ENCODE data around the gene LANCL3. TPM values are rescaled to one million over a fixed set of nuclear protein-coding genes. Genes with fewer than 3 reads are reported as not detected.
A peak's percentile ranks its signal among the peaks of the same experiment; 100 is the strongest.
"Not testable (repeated sequence)": the region's sequence is repeated elsewhere in the genome, so short reads cannot be mapped to it uniquely, and the experiment has no call there.

Gene LANCL3
- total and polyA plus RNA-seq, 5 donors = 0.11 to 0.59 (median 0.28) TPM

- ATAC-seq = no peak
- intact Hi-C loops (cut with DNase I) = no loop called here
- no peak overlapping the region for H3K4me3 ChIP-seq (ENCODE audit: low read length)
- no peak overlapping the region for H3K27ac ChIP-seq (ENCODE audit: low read length)
- H3K9me3 ChIP-seq (ENCODE audit: control insufficient read depth, low read length) = no peaks in the 10 kb centered on the region
- H3K27me3 ChIP-seq (ENCODE audit: control insufficient read depth, insufficient read depth) = no peaks in the 10 kb centered on the region
- DNase-seq = no peak
- 68% methylated on average over 1 of the region's 1 CpG for WGBS
- no peaks in the 10 kb centered on the region for H3K4me1 ChIP-seq (ENCODE audit: control insufficient read depth, insufficient read depth, low read length)
Measured at GRCh38 chrX:37613933-37614332, 42.5 kb downstream of the LANCL3 start.

DNA sequence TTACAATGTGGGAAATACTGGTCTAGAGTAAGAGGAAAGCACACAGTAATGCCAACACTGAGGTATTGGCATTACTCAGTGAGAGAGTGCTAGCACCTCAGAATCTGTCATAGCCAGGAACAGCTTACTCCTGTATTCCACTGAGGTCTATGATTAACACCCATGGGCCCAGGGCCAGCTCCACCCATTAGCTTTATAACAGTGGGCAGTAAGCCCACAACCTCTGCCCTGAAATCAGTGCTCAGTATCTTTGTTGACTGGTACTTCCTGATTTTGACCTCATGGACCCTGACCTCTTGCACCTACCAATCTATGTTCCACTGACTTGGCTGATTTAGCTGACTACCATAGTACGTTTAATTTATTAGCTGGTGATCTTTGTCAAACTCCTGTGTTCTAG, 56.1 kb downstream of the LANCL3 start:
- peak in 1 of 2 donors; percentile 66 for ATAC-seq
- H3K27me3 ChIP-seq (ENCODE audit: control insufficient read depth, insufficient read depth) = no peaks in the 10 kb centered on the region
- intact Hi-C loops (cut with DNase I) = no loop called here

DNA sequence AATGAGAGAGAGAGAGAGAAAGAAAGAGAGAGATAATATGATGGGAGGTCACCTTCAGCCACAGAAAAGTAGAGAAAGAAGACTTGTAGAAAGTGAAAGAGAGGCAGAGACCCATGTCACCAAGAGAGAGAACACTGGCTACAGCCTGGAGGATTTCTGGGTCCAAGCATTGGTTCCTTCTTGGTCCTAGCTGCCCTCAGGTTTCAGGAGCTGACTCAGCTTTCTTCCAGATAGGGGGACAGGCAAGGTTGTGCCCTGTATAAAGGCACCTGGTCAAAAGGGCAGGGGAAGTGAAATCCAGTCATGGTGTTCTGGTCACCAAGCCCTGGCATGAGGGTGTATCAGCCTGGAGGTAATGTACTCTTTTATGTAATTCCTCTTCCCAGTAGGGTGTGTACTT, 66.6 kb downstream of the LANCL3 start:
- ATAC-seq (no peak), DNase-seq (no peak)
- Histone ChIP-seq H3K27ac (ENCODE audit: low read length) (no peak overlapping the region), H3K4me3 (ENCODE audit: low read length) (no peak overlapping the region), H3K27me3 (ENCODE audit: control insufficient read depth, insufficient read depth) (no peaks in the 10 kb centered on the region), H3K4me1 (ENCODE audit: control insufficient read depth, insufficient read depth, low read length) (no peaks in the 10 kb centered on the region), H3K9me3 (ENCODE audit: control insufficient read depth, low read length) (no peaks in the 10 kb centered on the region)
- intact Hi-C loops (cut with DNase I) = no loop called here

More for the DNA sequence above, 56.1 kb downstream of the LANCL3 start:
- Histone ChIP-seq H3K4me3 (ENCODE audit: low read length) (no peak overlapping the region), H3K4me1 (ENCODE audit: control insufficient read depth, insufficient read depth, low read length) (no peaks in the 10 kb centered on the region), H3K9me3 (ENCODE audit: control insufficient read depth, low read length) (no peaks in the 10 kb centered on the region), H3K27ac (ENCODE audit: low read length) (no peak overlapping the region)
- WGBS = 36% methylated on average over 1 of the region's 1 CpG
- peak in 1 of 3 donors; percentile 9 for DNase-seq

- DNase-seq (no peak), ATAC-seq (no peak)
- Histone ChIP-seq H3K27me3 (ENCODE audit: control insufficient read depth, insufficient read depth) (no peaks in the 10 kb centered on the region), H3K27ac (ENCODE audit: low read length) (no peak overlapping the region), H3K4me3 (ENCODE audit: low read length) (no peak overlapping the region), H3K9me3 (ENCODE audit: control insufficient read depth, low read length) (no peaks in the 10 kb centered on the region), H3K4me1 (ENCODE audit: control insufficient read depth, insufficient read depth, low read length) (no peaks in the 10 kb centered on the region)
- 83% methylated on average over 5 of the region's 5 CpGs for WGBS
- intact Hi-C loops (cut with DNase I) = no loop called here
Measured at GRCh38 chrX:37640142-37640541, 68.7 kb downstream of the LANCL3 start.

DNA sequence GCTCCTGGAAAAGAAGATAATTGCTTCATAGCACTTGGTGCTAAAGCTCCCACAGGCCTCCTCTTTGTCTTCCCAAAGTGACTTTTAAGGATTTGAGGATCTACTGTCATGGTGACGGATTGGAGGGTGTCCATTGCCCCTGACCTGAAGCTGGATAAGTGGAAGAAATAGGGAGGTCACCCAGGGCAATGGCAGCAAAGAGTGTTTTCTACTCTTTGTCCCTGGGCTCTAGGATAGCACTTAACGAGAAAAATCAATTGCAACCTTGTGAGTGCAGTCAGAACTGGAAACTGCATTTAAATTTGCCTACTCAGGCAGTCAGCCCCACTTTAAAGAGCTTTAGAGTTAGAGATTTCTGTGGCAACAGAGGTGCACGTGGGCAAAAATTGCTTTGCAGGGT, 70.4 kb downstream of the LANCL3 start:
- 84% methylated on average over 3 of the region's 3 CpGs for WGBS
- ATAC-seq = no peak
- intact Hi-C loops (cut with DNase I) = no loop called here

GRCh38 chrX:37644381-37645305, 73.2 kb downstream of the LANCL3 start:
- intact Hi-C loops (cut with DNase I) = no loop called here
- H3K4me1 ChIP-seq (ENCODE audit: control insufficient read depth, insufficient read depth, low read length) = no peaks in the 10 kb centered on the region
- no peak overlapping the region for H3K4me3 ChIP-seq (ENCODE audit: low read length)
- no peaks in the 10 kb centered on the region for H3K9me3 ChIP-seq (ENCODE audit: control insufficient read depth, low read length)
- ATAC-seq (no peak), DNase-seq (no peak)
- WGBS = 61% methylated on average over 6 of the region's 6 CpGs
- no peaks in the 10 kb centered on the region for H3K27me3 ChIP-seq (ENCODE audit: control insufficient read depth, insufficient read depth)
- no peak overlapping the region for H3K27ac ChIP-seq (ENCODE audit: low read length)

More for the DNA sequence above, 70.4 kb downstream of the LANCL3 start:
- H3K4me3 ChIP-seq (ENCODE audit: low read length) = no peak overlapping the region
- H3K27ac ChIP-seq (ENCODE audit: low read length) = no peak overlapping the region
- H3K4me1 ChIP-seq (ENCODE audit: control insufficient read depth, insufficient read depth, low read length) = no peaks in the 10 kb centered on the region
- H3K27me3 ChIP-seq (ENCODE audit: control insufficient read depth, insufficient read depth) = no peaks in the 10 kb centered on the region
- no peak for DNase-seq
- H3K9me3 ChIP-seq (ENCODE audit: control insufficient read depth, low read length) = no peaks in the 10 kb centered on the region

DNA sequence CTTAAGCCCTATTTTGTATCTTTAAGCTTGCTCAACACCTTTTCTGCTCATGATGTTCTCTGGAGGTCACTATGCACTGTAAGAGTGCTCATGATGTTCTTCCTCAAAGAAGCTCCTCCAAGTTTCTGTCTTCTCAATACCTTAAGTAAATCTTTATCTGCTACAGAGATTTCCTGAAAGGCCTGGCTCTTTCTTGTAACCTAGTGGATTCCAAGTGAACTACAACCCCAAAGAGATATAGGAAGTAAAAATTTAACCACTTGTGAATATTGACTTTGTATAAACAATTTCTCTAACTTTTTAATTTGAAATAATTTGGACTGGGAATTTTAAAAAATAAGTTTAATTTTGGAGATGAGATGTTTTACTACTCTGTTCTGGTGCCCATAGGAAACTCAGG, 74.8 kb downstream of the LANCL3 start:
- intact Hi-C loops (cut with DNase I) = no loop called here
- no peaks in the 10 kb centered on the region for H3K9me3 ChIP-seq (ENCODE audit: control insufficient read depth, low read length)
- no peak for ATAC-seq
- no peak overlapping the region for H3K4me3 ChIP-seq (ENCODE audit: low read length)
- no peak for DNase-seq
- H3K27ac ChIP-seq (ENCODE audit: low read length) = no peak overlapping the region
- no peaks in the 10 kb centered on the region for H3K4me1 ChIP-seq (ENCODE audit: control insufficient read depth, insufficient read depth, low read length)
- no peaks in the 10 kb centered on the region for H3K27me3 ChIP-seq (ENCODE audit: control insufficient read depth, insufficient read depth)

DNA sequence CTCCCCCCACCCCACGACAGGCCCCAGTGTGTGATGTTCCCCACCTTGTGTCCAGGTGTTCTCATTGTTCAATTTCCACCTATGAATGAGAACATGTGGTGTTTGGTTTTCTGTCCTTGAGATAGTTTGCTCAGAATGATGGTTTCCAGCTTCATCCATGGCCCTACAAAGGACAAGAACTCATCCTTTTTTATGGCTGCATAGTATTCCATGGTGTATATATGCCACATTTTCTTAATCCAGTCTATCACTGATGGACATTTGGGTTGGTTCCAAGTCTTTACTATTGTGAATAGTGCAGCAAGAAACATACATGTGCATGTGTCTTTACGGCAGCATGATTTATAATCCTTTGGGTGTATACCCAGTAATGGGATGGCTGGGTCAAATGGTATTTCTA, 79.4 kb downstream of the LANCL3 start:
- intact Hi-C loops (cut with DNase I); H3K4me1 ChIP-seq (ENCODE audit: control insufficient read depth, insufficient read depth, low read length); H3K9me3 ChIP-seq (ENCODE audit: control insufficient read depth, low read length); ATAC-seq; H3K27me3 ChIP-seq (ENCODE audit: control insufficient read depth, insufficient read depth); DNase-seq; H3K4me3 ChIP-seq (ENCODE audit: low read length); H3K27ac ChIP-seq (ENCODE audit: low read length): not testable (repeated sequence)
- WGBS = 95% methylated on average over 2 of the region's 2 CpGs

DNA sequence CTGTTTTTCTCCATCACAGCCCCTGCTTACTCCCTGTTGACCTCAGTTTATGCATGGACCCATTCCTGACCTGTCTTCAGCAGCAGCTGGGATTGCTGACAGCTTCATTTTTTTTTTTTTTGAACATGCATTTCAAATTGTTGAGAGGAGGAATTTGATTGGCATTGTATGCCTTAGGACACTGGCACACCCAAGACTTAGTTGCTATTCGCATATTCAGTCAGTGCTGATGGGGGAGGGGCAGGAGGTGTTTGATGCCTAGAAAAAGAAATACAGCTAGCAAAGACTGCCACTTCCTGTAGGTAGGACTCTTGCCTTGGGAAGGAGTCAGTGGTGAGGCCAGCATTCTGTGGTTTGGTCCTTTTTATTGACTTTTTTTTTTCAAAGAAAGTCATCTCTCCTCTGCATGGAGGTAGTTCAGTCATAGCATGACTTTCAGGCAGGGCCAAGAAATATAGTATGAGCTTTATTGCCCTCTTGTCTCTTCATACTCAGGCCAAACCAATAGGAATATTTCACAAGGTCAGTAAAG, 80.5 kb downstream of the LANCL3 start:
- DNase-seq (no peak), ATAC-seq (no peak)
- H3K4me3 ChIP-seq (ENCODE audit: low read length) = no peak overlapping the region
- no peaks in the 10 kb centered on the region for H3K4me1 ChIP-seq (ENCODE audit: control insufficient read depth, insufficient read depth, low read length)
- no peak overlapping the region for H3K27ac ChIP-seq (ENCODE audit: low read length)
- H3K9me3 ChIP-seq (ENCODE audit: control insufficient read depth, low read length) = no peaks in the 10 kb centered on the region
- intact Hi-C loops (cut with DNase I) = no loop called here
- H3K27me3 ChIP-seq (ENCODE audit: control insufficient read depth, insufficient read depth) = no peaks in the 10 kb centered on the region
- 100% methylated on average over 1 of the region's 1 CpG for WGBS

DNA sequence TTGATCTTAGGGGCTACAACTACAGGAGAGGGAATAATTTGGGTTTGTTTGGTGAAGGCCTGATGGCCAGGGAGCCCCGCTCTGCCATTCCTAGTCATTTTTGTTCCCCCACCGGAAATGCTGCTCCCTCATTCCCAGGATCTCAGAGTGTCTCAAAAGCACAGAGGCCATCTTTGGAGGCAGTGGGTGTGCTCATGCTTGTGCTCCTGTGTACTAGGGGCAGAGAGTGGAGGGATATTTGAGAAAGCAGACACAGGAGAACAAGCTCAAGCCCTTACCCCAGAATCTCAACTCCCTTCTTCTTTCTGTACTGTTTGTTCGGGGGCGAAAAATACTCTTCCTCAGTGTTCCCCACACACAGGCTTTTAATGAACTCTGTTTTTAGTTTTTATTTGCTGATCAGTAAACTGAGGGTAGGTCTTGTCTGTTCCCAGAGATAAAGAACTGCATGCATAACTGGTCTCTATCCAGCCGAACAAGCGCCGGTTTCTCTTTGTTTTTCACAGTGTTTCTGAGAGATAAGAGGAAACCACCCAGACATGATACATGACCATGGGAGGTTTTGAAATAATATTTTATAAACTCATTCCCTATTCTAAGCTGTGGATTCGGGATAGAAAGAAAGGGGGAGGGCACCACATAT, 81.2 kb downstream of the LANCL3 start:
- no peaks in the 10 kb centered on the region for H3K27me3 ChIP-seq (ENCODE audit: control insufficient read depth, insufficient read depth)
- ATAC-seq (no peak), DNase-seq (no peak)
- intact Hi-C loops (cut with DNase I) = no loop called here
- no peaks in the 10 kb centered on the region for H3K9me3 ChIP-seq (ENCODE audit: control insufficient read depth, low read length)
- H3K27ac ChIP-seq (ENCODE audit: low read length) = no peak overlapping the region
- H3K4me3 ChIP-seq (ENCODE audit: low read length) = no peak overlapping the region
- no peaks in the 10 kb centered on the region for H3K4me1 ChIP-seq (ENCODE audit: control insufficient read depth, insufficient read depth, low read length)
- WGBS = 80% methylated on average over 8 of the region's 8 CpGs

DNA sequence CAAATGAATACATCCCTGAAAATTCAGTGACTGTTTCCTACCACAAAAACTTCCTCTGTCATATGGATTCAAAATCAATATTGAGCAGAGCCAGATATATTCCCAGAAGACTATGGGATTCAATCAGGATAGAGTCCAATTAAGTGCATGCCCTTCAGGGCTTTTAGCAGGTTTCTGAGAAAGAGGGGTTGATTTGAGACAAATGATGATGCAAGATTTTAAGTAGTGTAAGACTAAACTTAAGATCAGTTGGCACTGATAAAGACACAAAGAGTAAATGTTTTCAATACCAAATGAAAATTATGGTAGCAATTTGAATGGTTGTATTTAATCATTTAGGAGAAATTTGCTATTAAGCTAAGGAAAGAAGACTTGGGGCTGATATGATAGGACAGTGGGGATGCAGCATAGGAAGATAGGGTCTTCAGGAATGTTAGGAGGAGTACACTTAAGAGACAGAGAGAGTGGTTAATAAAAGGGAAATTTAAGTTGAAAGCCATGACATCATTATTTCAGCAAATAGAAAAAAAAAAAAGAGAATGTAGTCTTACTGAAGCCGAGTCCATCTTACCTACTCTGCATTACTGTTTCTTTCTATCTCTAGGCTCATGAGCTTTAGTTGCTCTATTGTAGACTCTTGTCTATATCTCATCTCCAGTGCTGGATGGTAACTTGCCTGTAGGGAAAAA, 82.1 kb downstream of the LANCL3 start:
- Histone ChIP-seq H3K27ac (ENCODE audit: low read length) (no peak overlapping the region), H3K9me3 (ENCODE audit: control insufficient read depth, low read length) (no peaks in the 10 kb centered on the region), H3K4me1 (ENCODE audit: control insufficient read depth, insufficient read depth, low read length) (no peaks in the 10 kb centered on the region), H3K4me3 (ENCODE audit: low read length) (no peak overlapping the region), H3K27me3 (ENCODE audit: control insufficient read depth, insufficient read depth) (no peaks in the 10 kb centered on the region)
- DNase-seq (no peak), ATAC-seq (no peak)
- 74% methylated on average over 1 of the region's 1 CpG for WGBS
- intact Hi-C loops (cut with DNase I) = no loop called here

Data from right cardiac atrium (tissue), 5 donors.